Stimulated activated CD8-positive, alpha-beta memory T cell treated with anti-CD3 and anti-CD28 coated beads, Interleukin-15, amount 100 ng/mL, for 48 hours (primary cell): ENCODE data around the gene HTRA1.

Experiments
- DNase-seq, 2 donors: peaks; one replicate each; pipeline ENCODE4 v3.0.0-alpha.2; 2020; ENCODE audit warnings: low read depth in 2 of 2

HTRA1 gene

GRCh38 chr10:122454603-122455080 is 6.7 kb upstream of the HTRA1 start, which contains the start of gene ARMS2:
Gene ARMS2, plus strand, starts transcription at chr10:122454653. Its CDS starts 75 bp downstream, at chr10:122454728.
- no peak for DNase-seq

GRCh38 chr10:122455376-122456079 is 5.8 kb upstream of the HTRA1 start:
- no peak for DNase-seq

GRCh38 chr10:122457934-122458333 is 3.4 kb upstream of the HTRA1 start:
- no peak for DNase-seq

- DNase-seq, result no peak
These were observed 2.7 kb upstream of the HTRA1 start for GRCh38 chr10:122458693-122459092.

- DNase-seq, result no peak
These were observed 1.6 kb upstream of the HTRA1 start for GRCh38 chr10:122459561-122460273.

GRCh38 chr10:122460891-122461293 is 461 bp upstream of the HTRA1 start:
- DNase-seq, result no peak

GRCh38 chr10:122461729-122462532 is 578 bp downstream of the HTRA1 start:
- DNase-seq, result no peak

GRCh38 chr10:122462533-122463465 is 1.4 kb downstream of the HTRA1 start:
- DNase-seq, result no peak

- DNase-seq, result no peak
These were observed 2.3 kb downstream of the HTRA1 start for GRCh38 chr10:122463466-122464249.

- DNase-seq, result no peak
These were observed 2.8 kb downstream of the HTRA1 start for GRCh38 chr10:122464250-122464510.

GRCh38 chr10:122464586-122464985 is 3.2 kb downstream of the HTRA1 start:
- DNase-seq, result no peak

- no peak for DNase-seq
These were observed 4.2 kb downstream of the HTRA1 start for GRCh38 chr10:122465401-122466040.

GRCh38 chr10:122466951-122467381 is 5.6 kb downstream of the HTRA1 start:
- no peak for DNase-seq

GRCh38 chr10:122467701-122468100 is 6.3 kb downstream of the HTRA1 start:
- no peak for DNase-seq

- DNase-seq, result no peak
These were observed 7.1 kb downstream of the HTRA1 start for GRCh38 chr10:122468307-122468925.

GRCh38 chr10:122468926-122469781 is 7.8 kb downstream of the HTRA1 start:
- no peak for DNase-seq

- DNase-seq, result no peak
These were observed 8.5 kb downstream of the HTRA1 start for GRCh38 chr10:122469848-122470247.

GRCh38 chr10:122471531-122472177 is 10.3 kb downstream of the HTRA1 start:
- no peak for DNase-seq
